ENCODE results near the gene REPIN1.
"Not testable (repeated sequence)": the region's sequence is repeated elsewhere in the genome, so short reads cannot be mapped to it uniquely, and the experiment has no call there.

- not testable (repeated sequence) for TF ChIP-seq CTCF (IDR thresholded peaks at IDR 0.05; ENCODE audit: poor library complexity); EZH2 (IDR thresholded peaks at IDR 0.05; ENCODE audit: borderline replicate concordance); EZH2phosphoT487 (IDR thresholded peaks at IDR 0.05; ENCODE audit: low read depth, severe bottlenecking, unreplicated experiment)
Measured at GRCh38 chr7:150385884-150386283, 17.3 kb downstream of the REPIN1 start.
